RWPE2 (cell line): ENCODE results near the gene PDE11A.

ENCODE experiments used
- ATAC-seq: fragments of 200-7000 bp; cut with Tn5 transposase; 3 replicates; pipeline ENCODE4 v1.9.1; 2021; ENCODE audit warnings: low read depth
- DNase-seq: peaks from one replicate; pipeline ENCODE4 v3.0.0-alpha.2; 2020; ENCODE audit warnings: low spot score
- H3K27ac ChIP-seq: fragments of 450-650 bp; 2 replicates; pipeline ENCODE4 v1.5.1; 2017; ENCODE audit warnings: mild to moderate bottlenecking; ENCODE audit not compliant: poor library complexity, severe bottlenecking
- H3K27me3 ChIP-seq: fragments of 250-450 bp; sonication (Bioruptor Pico); 2 replicates; pipeline ENCODE4 v1.5.1; 2021; ENCODE audit warnings: mild to moderate bottlenecking, moderate library complexity; ENCODE audit not compliant: insufficient read depth, poor library complexity, severe bottlenecking
- H3K36me3 ChIP-seq: fragments of 250-450 bp; sonication (Bioruptor Pico); 2 replicates; pipeline ENCODE4 v1.5.1; 2020; ENCODE audit warnings: low read depth, mild to moderate bottlenecking, moderate library complexity
- H3K4me1 ChIP-seq: fragments of 250-450 bp; sonication (Bioruptor Pico); 2 replicates; pipeline ENCODE4 v1.5.1; 2021; ENCODE audit warnings: mild to moderate bottlenecking, moderate library complexity; ENCODE audit not compliant: insufficient read depth, poor library complexity, severe bottlenecking
- H3K4me3 ChIP-seq: fragments of 250-450 bp; sonication (Bioruptor Pico); 2 replicates; pipeline ENCODE4 v1.5.1; 2021; ENCODE audit warnings: mild to moderate bottlenecking, moderate library complexity; ENCODE audit not compliant: severe bottlenecking
- H3K9me3 ChIP-seq: fragments of 250-450 bp; sonication (Bioruptor Pico); 2 replicates; pipeline ENCODE4 v1.5.1; 2021; ENCODE audit warnings: mild to moderate bottlenecking, moderate library complexity; ENCODE audit not compliant: severe bottlenecking
- TF ChIP-seq, protein P1 (sequence below): fragments of 450-650 bp; IDR thresholded peaks from one replicate; pipeline ENCODE4 v1.5.1; 2017; ENCODE audit warnings: mild to moderate bottlenecking, moderate library complexity; ENCODE audit not compliant: poor library complexity, severe bottlenecking

The PDE11A gene

DNA sequence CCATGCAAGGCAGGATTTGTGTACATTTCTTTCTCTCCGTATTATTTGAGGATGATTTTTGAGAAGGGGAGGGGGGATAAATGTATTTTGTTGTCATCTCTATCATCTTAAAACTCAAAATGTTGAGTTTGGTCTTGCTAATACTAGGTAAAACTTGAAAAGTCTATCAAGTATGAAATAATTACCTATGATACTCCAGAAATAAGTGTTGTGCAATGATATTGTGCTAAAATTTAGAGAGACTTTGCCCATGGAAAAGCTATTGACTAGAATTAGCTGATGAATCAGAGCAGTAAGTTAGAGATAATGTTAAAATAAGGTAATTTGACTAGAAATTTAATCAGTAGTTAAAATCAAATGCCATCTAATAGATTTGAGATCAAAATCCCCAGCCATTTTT is 356.1 kb downstream of the PDE11A start:
- TF ChIP-seq, protein P1, sequence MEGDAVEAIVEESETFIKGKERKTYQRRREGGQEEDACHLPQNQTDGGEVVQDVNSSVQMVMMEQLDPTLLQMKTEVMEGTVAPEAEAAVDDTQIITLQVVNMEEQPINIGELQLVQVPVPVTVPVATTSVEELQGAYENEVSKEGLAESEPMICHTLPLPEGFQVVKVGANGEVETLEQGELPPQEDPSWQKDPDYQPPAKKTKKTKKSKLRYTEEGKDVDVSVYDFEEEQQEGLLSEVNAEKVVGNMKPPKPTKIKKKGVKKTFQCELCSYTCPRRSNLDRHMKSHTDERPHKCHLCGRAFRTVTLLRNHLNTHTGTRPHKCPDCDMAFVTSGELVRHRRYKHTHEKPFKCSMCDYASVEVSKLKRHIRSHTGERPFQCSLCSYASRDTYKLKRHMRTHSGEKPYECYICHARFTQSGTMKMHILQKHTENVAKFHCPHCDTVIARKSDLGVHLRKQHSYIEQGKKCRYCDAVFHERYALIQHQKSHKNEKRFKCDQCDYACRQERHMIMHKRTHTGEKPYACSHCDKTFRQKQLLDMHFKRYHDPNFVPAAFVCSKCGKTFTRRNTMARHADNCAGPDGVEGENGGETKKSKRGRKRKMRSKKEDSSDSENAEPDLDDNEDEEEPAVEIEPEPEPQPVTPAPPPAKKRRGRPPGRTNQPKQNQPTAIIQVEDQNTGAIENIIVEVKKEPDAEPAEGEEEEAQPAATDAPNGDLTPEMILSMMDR: no peak

DNA sequence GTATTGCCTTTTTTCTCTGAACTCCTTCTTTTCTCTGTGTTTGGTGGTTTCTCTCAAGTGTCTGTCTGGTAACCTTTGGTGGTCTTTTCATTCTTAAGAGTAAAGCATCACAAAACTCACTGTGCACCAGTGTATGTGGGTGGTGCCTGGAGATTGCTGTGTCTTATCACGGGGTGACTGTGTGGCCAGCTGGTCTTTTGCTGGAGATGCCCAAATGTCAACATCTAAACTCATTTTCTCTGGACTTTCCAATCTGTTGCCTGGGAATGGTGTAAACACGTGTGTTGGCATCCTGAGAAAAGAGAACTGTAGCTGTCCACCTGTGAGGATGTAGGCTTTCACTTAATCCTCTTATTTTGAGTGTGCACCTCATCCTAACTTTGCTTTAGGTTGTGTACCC is 356.8 kb downstream of the PDE11A start:
- Histone ChIP-seq H3K27ac (no peak overlapping the region), H3K27me3 (no peaks in the 10 kb centered on the region), H3K36me3 (no peaks in the 10 kb centered on the region), H3K4me3 (no peak overlapping the region), H3K9me3 (no peaks in the 10 kb centered on the region), H3K4me1 (no peaks in the 10 kb centered on the region)
- TF ChIP-seq, protein P1: no peak
- ATAC-seq: no peak
- no peak for DNase-seq

More for the DNA sequence above, 356.1 kb downstream of the PDE11A start:
- H3K4me3 ChIP-seq: no peak overlapping the region
- DNase-seq (no peak), ATAC-seq (no peak)
- H3K4me1 ChIP-seq: no peaks in the 10 kb centered on the region
- no peaks in the 10 kb centered on the region for H3K36me3 ChIP-seq
- H3K27ac ChIP-seq: no peak overlapping the region
- H3K9me3 ChIP-seq: no peaks in the 10 kb centered on the region
- no peaks in the 10 kb centered on the region for H3K27me3 ChIP-seq

DNA sequence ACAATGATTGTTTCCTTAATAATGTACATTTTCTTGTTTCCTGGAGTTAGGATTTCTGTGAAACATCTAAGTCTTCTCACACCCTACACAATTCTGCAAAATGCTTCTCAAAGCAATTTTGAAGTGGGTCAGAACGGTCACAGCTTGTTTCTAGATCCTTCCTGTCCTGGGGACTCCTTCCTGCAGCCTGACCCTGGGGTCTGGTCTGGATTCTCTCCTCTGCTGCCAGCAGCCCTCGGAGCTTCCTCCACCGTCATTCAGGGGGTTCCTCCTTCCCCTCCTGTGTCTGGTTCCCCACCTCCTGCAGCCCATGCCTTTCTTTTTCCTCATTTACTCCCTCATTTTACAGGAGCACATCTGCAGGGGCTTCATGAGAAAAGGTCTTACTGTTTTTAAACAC is 357.9 kb downstream of the PDE11A start:
- H3K4me1 ChIP-seq: no peaks in the 10 kb centered on the region
- no peak overlapping the region for H3K27ac ChIP-seq
- H3K36me3 ChIP-seq: no peaks in the 10 kb centered on the region
- ATAC-seq: no peak
- no peaks in the 10 kb centered on the region for H3K27me3 ChIP-seq
- H3K9me3 ChIP-seq: no peaks in the 10 kb centered on the region
- DNase-seq: no peak
- H3K4me3 ChIP-seq: no peak overlapping the region
- TF ChIP-seq, protein P1: no peak

DNA sequence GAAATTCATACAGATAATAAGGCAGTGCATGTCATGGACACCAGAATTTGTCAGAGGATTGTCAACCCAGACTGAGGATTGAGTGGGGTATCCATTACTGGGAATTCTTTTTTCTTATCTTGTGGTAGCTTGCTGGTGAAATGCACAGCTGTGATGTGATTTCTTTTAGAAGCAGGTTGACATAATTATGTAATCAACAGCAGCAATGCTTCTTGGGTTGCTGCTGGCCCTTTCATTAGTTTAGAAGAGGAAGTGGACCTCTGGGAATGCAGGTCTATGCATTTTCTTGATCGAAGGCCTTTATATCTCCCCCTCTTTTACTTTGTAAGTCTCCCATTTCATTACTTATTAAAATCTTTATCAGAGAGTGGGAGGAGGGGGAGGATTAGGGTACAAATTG is 360.1 kb downstream of the PDE11A start:
- H3K27ac ChIP-seq: no peak overlapping the region
- H3K4me3 ChIP-seq: no peak overlapping the region
- H3K4me1 ChIP-seq: no peaks in the 10 kb centered on the region
- H3K9me3 ChIP-seq: no peaks in the 10 kb centered on the region
- H3K27me3 ChIP-seq: no peaks in the 10 kb centered on the region
- no peaks in the 10 kb centered on the region for H3K36me3 ChIP-seq
- TF ChIP-seq, protein P1: no peak
- no peak for DNase-seq
- no peak for ATAC-seq

DNA sequence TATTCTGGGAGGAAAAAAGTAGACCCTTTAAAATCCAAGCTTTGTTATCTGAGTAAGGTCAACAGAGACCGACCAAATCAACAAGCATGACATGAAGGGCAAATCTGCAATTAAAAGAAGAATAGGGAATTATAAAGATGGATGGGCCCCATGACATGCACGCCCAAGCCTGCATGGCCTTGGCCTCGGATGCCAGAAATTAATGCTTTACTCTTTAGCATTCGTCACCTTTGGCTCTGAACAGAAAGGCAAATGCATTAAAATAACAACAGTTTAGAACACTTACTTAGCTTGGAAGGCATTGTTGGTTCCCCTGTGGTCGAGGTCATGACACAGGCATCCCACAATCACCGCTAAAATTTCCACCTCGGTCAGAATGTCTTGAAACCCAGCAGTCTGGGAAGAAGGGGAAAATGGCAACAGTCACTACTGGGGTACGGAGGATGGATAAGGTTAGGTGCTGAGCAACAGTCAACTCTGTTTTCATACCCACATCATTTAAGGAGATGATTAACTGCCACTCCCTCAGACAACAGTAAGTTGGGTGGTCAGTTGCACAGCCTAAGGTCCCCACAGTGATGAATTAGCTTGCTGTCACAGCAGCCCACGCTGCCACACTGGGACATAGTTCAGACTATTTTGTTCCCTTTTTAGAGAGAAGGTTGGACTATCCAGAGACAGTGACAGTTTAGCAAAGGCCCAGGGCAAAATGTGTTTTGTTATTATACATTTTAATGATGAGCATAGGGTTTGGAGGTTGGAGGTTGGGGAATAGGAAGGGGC is 360.9 kb downstream of the PDE11A start:
- Histone ChIP-seq H3K27ac (no peak overlapping the region), H3K27me3 (no peaks in the 10 kb centered on the region), H3K4me1 (no peaks in the 10 kb centered on the region), H3K4me3 (no peak overlapping the region), H3K9me3 (no peaks in the 10 kb centered on the region), H3K36me3 (no peaks in the 10 kb centered on the region)
- DNase-seq (no peak), ATAC-seq (no peak)
- TF ChIP-seq, protein P1: no peak
